H1 (cell line): ENCODE data around the gene GNL2. TPM values are rescaled to one million over a fixed set of nuclear protein-coding genes. Genes with fewer than 3 reads are reported as not detected.

Experiments
- CTCF ChIA-PET: fragments of 300-600 bp; sonication (Branson Sonifier 250); formaldehyde crosslinking; loops from one replicate; lab custom pipeline; 2021; ENCODE audit not compliant: partially characterized antibody; lab: Charles Lee
- POLR2A ChIA-PET: fragments of 300-600 bp; sonication (Branson Sonifier 250); formaldehyde crosslinking; loops from one replicate; lab custom pipeline; 2021; ENCODE audit warnings: inconsistent platforms; ENCODE audit not compliant: partially characterized antibody; lab: Charles Lee
- DNase-seq, 2 experiments: peaks; one replicate each; pipeline versions ENCODE4 v3.0.0 to v3.0.0-alpha.2; 2010 to 2022; ENCODE audit warnings: low spot score in 2 of 2, low read depth in 1 of 2, mixed read lengths in 1 of 2
- FAIRE-seq: peaks from 2 replicates; lab custom pipeline; 2011; peaks lifted over from hg19 to GRCh38; lab: Jason Lieb, UNC
- H2AFZ ChIP-seq: 2 replicates; pipeline ENCODE4 v1.8.1; 2012; ENCODE audit warnings: low read length, inconsistent platforms
- H2AK5ac ChIP-seq: 2 replicates; pipeline ENCODE4 v1.6.1; 2013; ENCODE audit warnings: low read depth, low read length
- H2BK120ac ChIP-seq: replicated peaks from 2 replicates; pipeline ENCODE3; 2013; ENCODE audit warnings: low read depth, low read length, inconsistent platforms
- H2BK12ac ChIP-seq: 2 replicates; pipeline ENCODE4 v1.6.1; 2013; ENCODE audit warnings: low read depth, low read length
- H2BK15ac ChIP-seq: 2 replicates; pipeline ENCODE4 v1.6.1; 2013; ENCODE audit warnings: low read length
- H2BK20ac ChIP-seq: 2 replicates; pipeline ENCODE4 v1.6.1; 2013; ENCODE audit warnings: low read length
- H2BK5ac ChIP-seq: 2 replicates; pipeline ENCODE4 v1.6.1; 2013; ENCODE audit warnings: low read depth, low read length
- H3K14ac ChIP-seq: 2 replicates; pipeline ENCODE4 v1.6.1; 2013; ENCODE audit warnings: inconsistent platforms; ENCODE audit not compliant: insufficient read length
- H3K18ac ChIP-seq: 2 replicates; pipeline ENCODE4 v1.6.1; 2013; ENCODE audit warnings: low read length; ENCODE audit errors: extremely low read depth
- H3K23ac ChIP-seq: 2 replicates; pipeline ENCODE4 v1.6.1; 2013; ENCODE audit warnings: inconsistent platforms; ENCODE audit not compliant: insufficient read length
- H3K23me2 ChIP-seq: 2 replicates; pipeline ENCODE4 v1.6.1; 2013; ENCODE audit warnings: low read depth, low read length
- H3K27ac ChIP-seq: 2 replicates; pipeline ENCODE4 v1.6.1; 2011; ENCODE audit warnings: low read depth, low read length, inconsistent platforms
- H3K27me3 ChIP-seq, 4 experiments: replicated peaks in 1 of 4; 1 replicate in 1 of 4; 2 replicates in 3 of 4; pipeline versions ENCODE4 v1.6.1 to v1.8.1; 2011 to 2013; ENCODE audit warnings: low read length in 3 of 4, mild to moderate bottlenecking in 3 of 4, inconsistent platforms in 2 of 4, mixed read lengths in 2 of 4, moderate library complexity in 1 of 4; ENCODE audit not compliant: control insufficient read depth in 3 of 4, insufficient read depth in 3 of 4; ENCODE audit errors: extremely low read depth in 1 of 4
- H3K36me3 ChIP-seq, 4 experiments: 2 replicates each; pipeline versions ENCODE4 v1.6.1 to v1.8.1; 2011 to 2013; ENCODE audit warnings: mild to moderate bottlenecking in 4 of 4, low read length in 3 of 4, moderate library complexity in 2 of 4, control low read depth in 1 of 4, inconsistent platforms in 1 of 4; ENCODE audit not compliant: insufficient read depth in 4 of 4, control insufficient read depth in 2 of 4
- H3K4ac ChIP-seq: replicated peaks from 2 replicates; pipeline ENCODE3; 2013; ENCODE audit warnings: low read length, low read depth, mixed read lengths, inconsistent platforms; ENCODE audit not compliant: insufficient read length
- H3K4me1 ChIP-seq, 4 experiments: replicated peaks in 1 of 4; 1 replicate in 1 of 4; 2 replicates in 3 of 4; pipeline versions ENCODE4 v1.6.1 to v1.8.1; 2011 to 2013; ENCODE audit warnings: low read length in 3 of 4, inconsistent platforms in 2 of 4, mixed read lengths in 1 of 4; ENCODE audit not compliant: insufficient read depth in 4 of 4, control insufficient read depth in 3 of 4
- H3K4me2 ChIP-seq, 2 experiments: 2 replicates each; pipeline versions ENCODE4 v1.6.1 to v1.8.1; 2011 to 2013; ENCODE audit warnings: low read depth in 2 of 2, low read length in 2 of 2, control low read depth in 1 of 2, inconsistent platforms in 1 of 2, mild to moderate bottlenecking in 1 of 2; ENCODE audit not compliant: insufficient read depth in 1 of 2
- H3K4me3 ChIP-seq, 4 experiments: fragments of 200-600, 300-600 bp in 1 of 4; sonication (generic), shearing (Covaris generic), sonication (Bioruptor Twin) in 1 of 4; 2 replicates each; pipeline versions ENCODE4 v1.5.1 to v1.8.1; 2011 to 2016; ENCODE audit warnings: low read length in 4 of 4, low read depth in 3 of 4, control low read depth in 2 of 4, inconsistent platforms in 2 of 4, mild to moderate bottlenecking in 2 of 4, mixed read lengths in 1 of 4, moderate library complexity in 1 of 4; ENCODE audit not compliant: insufficient read depth in 2 of 4; ENCODE audit errors: extremely low read depth in 1 of 4
- H3K56ac ChIP-seq: replicated peaks from 2 replicates; pipeline ENCODE3; 2013; ENCODE audit warnings: low read depth, mild to moderate bottlenecking, mixed read lengths, low read length, inconsistent platforms; ENCODE audit not compliant: insufficient read length
- H3K79me1 ChIP-seq: 2 replicates; pipeline ENCODE4 v1.6.1; 2013; ENCODE audit warnings: low read depth, low read length, control low read depth
- H3K79me2 ChIP-seq, 2 experiments: 2 replicates each; pipeline versions ENCODE4 v1.6.1 to v1.8.1; 2012 to 2013; ENCODE audit warnings: low read length in 2 of 2, mild to moderate bottlenecking in 2 of 2, inconsistent platforms in 1 of 2; ENCODE audit not compliant: insufficient read depth in 2 of 2, control insufficient read depth in 1 of 2
- H3K9ac ChIP-seq, 4 experiments: replicated peaks in 1 of 4; 1 replicate in 1 of 4; 2 replicates in 3 of 4; pipeline versions ENCODE4 v1.6.1 to v1.8.1; 2011 to 2013; ENCODE audit warnings: low read depth in 3 of 4, low read length in 3 of 4, control low read depth in 2 of 4, mild to moderate bottlenecking in 2 of 4, moderate library complexity in 2 of 4, inconsistent platforms in 1 of 4; ENCODE audit errors: extremely low read depth in 1 of 4
- H3K9me3 ChIP-seq, 2 experiments: 2 replicates each; pipeline versions ENCODE4 v1.6.1 to v1.8.1; 2012 to 2013; ENCODE audit warnings: mild to moderate bottlenecking in 2 of 2, moderate library complexity in 2 of 2, control low read depth in 1 of 2, inconsistent platforms in 1 of 2, low read depth in 1 of 2, low read length in 1 of 2, mixed read lengths in 1 of 2; ENCODE audit not compliant: insufficient read depth in 2 of 2
- H4K20me1 ChIP-seq, 2 experiments: replicated peaks in 1 of 2; 2 replicates each; pipeline versions ENCODE3 to v1.8.1; 2011 to 2013; ENCODE audit warnings: inconsistent platforms in 2 of 2, low read length in 2 of 2, mild to moderate bottlenecking in 1 of 2; ENCODE audit not compliant: insufficient read depth in 2 of 2, control insufficient read depth in 1 of 2
- H4K5ac ChIP-seq: 2 replicates; pipeline ENCODE4 v1.6.1; 2013; ENCODE audit warnings: low read length, low read depth, mixed read lengths, inconsistent platforms; ENCODE audit not compliant: insufficient read length
- H4K8ac ChIP-seq: 2 replicates; pipeline ENCODE4 v1.8.0; 2013; ENCODE audit warnings: mild to moderate bottlenecking, moderate library complexity, low read length, inconsistent platforms; ENCODE audit not compliant: insufficient read depth; ENCODE audit errors: extremely low read depth
- H4K91ac ChIP-seq: replicated peaks from 2 replicates; pipeline ENCODE3; 2013; ENCODE audit warnings: low read length, mixed read lengths, inconsistent platforms; ENCODE audit not compliant: insufficient read length
- HDAC6 ChIP-seq: IDR thresholded peaks from one replicate; pipeline ENCODE4 v1.7.1; 2012; ENCODE audit warnings: low read depth, mild to moderate bottlenecking, inconsistent platforms, low read length, moderate library complexity
- SUZ12 ChIP-seq: fragments of 200-600 bp; sonication (generic); IDR thresholded peaks from 2 replicates; pipeline ENCODE4 v1.6.1; 2012; ENCODE audit warnings: mild to moderate bottlenecking, inconsistent platforms, low read length, moderate library complexity, mixed read lengths
- WGBS, 2 experiments: shearing (Covaris generic) in 1 of 2; methylation state at CpG; one replicate each; pipeline versions ENCODE4 v1.1.6 to v1.1.7; 2013 to 2015; ENCODE audit warnings: low lambda C conversion rate in 2 of 2, mixed read lengths in 2 of 2, inconsistent platforms in 1 of 2, low coverage in 1 of 2, missing lambda C conversion rate in 1 of 2; ENCODE audit not compliant: insufficient replicate concordance in 2 of 2, insufficient coverage in 1 of 2, insufficient read length in 1 of 2; ENCODE audit errors: extremely low coverage in 1 of 2, missing lambda C conversion rate in 1 of 2; 5-methylcytosine and 5-hydroxymethylcytosine counted together
- polyA plus RNA-seq, 7 experiments: library from polyadenylated mRNA; depleted of rRNA in 3 of 7; stranded (reverse) in 5 of 7; unstranded in 2 of 7; fragments of >200 nt in 5 of 7; fragments of 200-250 nt in 2 of 7; gene quantifications; 1 replicate in 5 of 7; 2 replicates in 1 of 7; 4 replicates in 1 of 7; pipeline versions ENCODE4 v1.2.1 to v1.2.3, GENCODE V29; 2011 to 2013; ENCODE audit warnings: missing spikeins in 2 of 7, mixed read lengths in 2 of 7
- total RNA-seq: library from RNA; stranded (reverse); fragmentation: NEBNext Ultra II Directional; extraction: Animal tissue kit (Norgen Biotek cat#: 25700); gene quantifications from 2 replicates; pipeline ENCODE4 v1.2.1, GENCODE V29; 2021

Gene GNL2
- total and polyA plus RNA-seq, 2 of the 8 experiments (the other 6 are each of a cell fraction or from before 2014, with no cell fraction given): 22.2 to 88.3 TPM

- Histone ChIP-seq H4K5ac (no peak overlapping the region), H3K4me2 (no peak overlapping the region; a peak in 2 of 4 replicates), H3K14ac (no peak overlapping the region), H2BK20ac (no peak overlapping the region), H3K9me3 (no peaks in the 10 kb centered on the region), H3K27me3 (0 out of 7 replicates have a peak, but pooled peaks cover 0 to 1% (median 0%) of the 10 kb centered on the region in 4 experiments), H3K27ac (no peak overlapping the region), H3K23ac (no peak overlapping the region), H2BK15ac (no peak overlapping the region), H4K20me1 (peaks cover 0 to 3% of the 10 kb centered on the region in 2 experiments), H3K36me3 (peaks cover 16 to 43% (median 38%) of the 10 kb centered on the region in 4 experiments), H4K91ac (no peak overlapping the region), H2BK5ac (no peak overlapping the region), H2BK120ac (no peak overlapping the region), H4K8ac (no peak overlapping the region), H2AK5ac (no peak overlapping the region), H3K4ac (no peak overlapping the region), H3K56ac (no peak overlapping the region), H3K4me3 (no peak overlapping the region), H2AFZ (no peak overlapping the region), H3K9ac (no peak overlapping the region), H3K18ac (no peak overlapping the region), H2BK12ac (no peak overlapping the region), H3K23me2 (no peaks in the 10 kb centered on the region), H3K79me2 (peaks cover 22 to 42% of the 10 kb centered on the region in 2 experiments), H3K79me1 (peaks cover 12% of the 10 kb centered on the region), H3K4me1 (no peaks in the 10 kb centered on the region; a peak in 1 of 7 replicates)
- DNase-seq: no peak
- FAIRE-seq: no peak
- TF ChIP-seq SUZ12 (no peak), HDAC6 (no peak)
- CTCF ChIA-PET: interaction anchor here (0.8 kb wide), 1 partner anchor 10 kb away, joined by 4 read pairs; no protein-coding TSS in a partner anchor
- WGBS, 2 experiments: 79% methylated on average over 6 of the region's 6 CpGs; no CpG with 5 or more reads in 1 of the 2 experiments
- POLR2A ChIA-PET: interaction anchor here (1.1 to 2.9 kb wide), 4 partner anchors 10 to 209 kb away, joined by 3 to 9 read pairs (median 3); partner anchors contain the start of gene CDCA8
Observed at GRCh38 chr1:37593726-37594125, 2.0 kb downstream of the GNL2 start.
